ENCODE results near the gene HMGCR.

Gene HMGCR

DNA sequence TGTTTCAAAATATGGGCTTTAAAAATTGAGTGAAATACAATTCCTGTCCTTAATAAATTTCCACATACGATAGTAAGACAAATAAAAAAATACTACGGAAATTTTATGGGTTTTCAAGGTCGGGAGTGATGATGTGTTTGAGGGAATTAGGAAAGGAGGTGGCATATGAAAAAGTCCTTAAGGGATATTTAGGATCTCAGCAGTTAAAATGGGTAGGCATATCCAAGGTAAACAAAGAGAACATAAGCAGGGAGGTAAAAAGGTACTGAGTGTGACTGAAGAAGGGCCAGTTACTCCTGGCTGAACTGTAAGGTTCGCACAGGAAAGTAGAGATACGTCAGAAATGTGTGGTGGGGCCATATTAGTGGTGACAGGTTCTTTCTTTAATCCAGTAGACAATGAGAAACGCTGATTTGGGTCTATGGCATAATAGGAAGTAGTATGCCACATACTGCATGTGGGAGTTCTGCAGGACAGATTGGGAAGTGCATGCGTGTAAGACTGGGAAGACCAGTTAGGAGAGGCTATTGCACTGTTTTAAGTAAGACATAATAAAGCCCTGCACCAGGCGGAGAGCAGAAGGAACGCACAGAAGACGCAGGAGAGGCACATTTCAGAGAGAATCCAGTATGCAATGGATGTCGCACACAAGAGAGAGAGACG, 937 bp upstream of the HMGCR start:
- TF ChIP-seq, protein P1, sequence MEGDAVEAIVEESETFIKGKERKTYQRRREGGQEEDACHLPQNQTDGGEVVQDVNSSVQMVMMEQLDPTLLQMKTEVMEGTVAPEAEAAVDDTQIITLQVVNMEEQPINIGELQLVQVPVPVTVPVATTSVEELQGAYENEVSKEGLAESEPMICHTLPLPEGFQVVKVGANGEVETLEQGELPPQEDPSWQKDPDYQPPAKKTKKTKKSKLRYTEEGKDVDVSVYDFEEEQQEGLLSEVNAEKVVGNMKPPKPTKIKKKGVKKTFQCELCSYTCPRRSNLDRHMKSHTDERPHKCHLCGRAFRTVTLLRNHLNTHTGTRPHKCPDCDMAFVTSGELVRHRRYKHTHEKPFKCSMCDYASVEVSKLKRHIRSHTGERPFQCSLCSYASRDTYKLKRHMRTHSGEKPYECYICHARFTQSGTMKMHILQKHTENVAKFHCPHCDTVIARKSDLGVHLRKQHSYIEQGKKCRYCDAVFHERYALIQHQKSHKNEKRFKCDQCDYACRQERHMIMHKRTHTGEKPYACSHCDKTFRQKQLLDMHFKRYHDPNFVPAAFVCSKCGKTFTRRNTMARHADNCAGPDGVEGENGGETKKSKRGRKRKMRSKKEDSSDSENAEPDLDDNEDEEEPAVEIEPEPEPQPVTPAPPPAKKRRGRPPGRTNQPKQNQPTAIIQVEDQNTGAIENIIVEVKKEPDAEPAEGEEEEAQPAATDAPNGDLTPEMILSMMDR (IDR thresholded peaks at IDR 0.05): no peak

DNA sequence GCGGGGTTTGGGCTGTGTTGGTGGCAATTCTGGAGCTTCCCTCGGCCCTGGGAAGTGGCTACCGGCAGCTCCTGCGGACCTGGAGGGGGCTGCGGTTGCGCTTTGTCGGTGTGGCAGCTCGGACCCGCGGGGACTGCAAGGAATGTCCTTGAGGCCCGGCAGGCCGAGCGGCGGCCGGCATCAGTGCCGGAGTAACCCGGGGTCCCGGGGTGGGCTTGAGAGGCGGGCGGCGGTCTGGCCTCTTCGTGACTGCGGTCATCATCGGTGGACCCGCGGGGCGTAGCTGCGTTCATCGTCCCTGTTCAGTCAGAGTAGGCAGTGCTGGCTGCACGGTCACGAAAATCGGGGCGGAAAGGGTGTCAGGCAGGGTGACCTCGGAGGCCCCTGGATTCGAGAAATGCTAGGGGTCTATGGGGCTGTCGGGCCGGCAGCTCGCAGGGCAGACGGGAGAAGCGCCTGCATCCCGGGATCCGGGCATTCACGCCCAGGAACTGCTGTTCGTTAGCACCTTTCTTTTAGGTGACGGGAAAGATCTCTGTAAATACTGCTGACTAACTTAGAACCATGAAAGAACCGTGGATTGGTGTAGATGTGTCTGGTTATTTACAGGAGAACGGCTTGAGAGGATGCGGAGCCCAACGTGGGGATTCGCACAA, 474 bp downstream of the HMGCR start:
- Histone ChIP-seq H3K27ac (peak overlapping the region; percentile 96), H3K27me3 (no peaks in the 10 kb centered on the region), H3K36me3 (no peaks in the 10 kb centered on the region), H3K9me3 (no peaks in the 10 kb centered on the region), H3K4me1 (ENCODE audit: control insufficient read depth in 1 of 2, insufficient read depth in 1 of 2, low read depth in 1 of 2, low read length in 1 of 2) (peaks cover 33 to 40% of the 10 kb centered on the region in 2 experiments), H3K4me3 (ENCODE audit: low read depth in 1 of 2, low read length in 1 of 2) (peak overlapping the region; percentile 83 to 87)
- TF ChIP-seq, protein P1 (IDR thresholded peaks at IDR 0.05): no peak

More for the DNA sequence above, 937 bp upstream of the HMGCR start:
- no peaks in the 10 kb centered on the region for H3K9me3 ChIP-seq
- H3K4me3 ChIP-seq (ENCODE audit: low read depth in 1 of 2, low read length in 1 of 2): peak overlapping the region; percentile 83 to 87
- no peaks in the 10 kb centered on the region for H3K36me3 ChIP-seq
- H3K4me1 ChIP-seq (ENCODE audit: control insufficient read depth in 1 of 2, insufficient read depth in 1 of 2, low read depth in 1 of 2, low read length in 1 of 2): peaks cover 27 to 33% of the 10 kb centered on the region in 2 experiments
- no peaks in the 10 kb centered on the region for H3K27me3 ChIP-seq
- H3K27ac ChIP-seq: peak overlapping the region; percentile 96

DNA sequence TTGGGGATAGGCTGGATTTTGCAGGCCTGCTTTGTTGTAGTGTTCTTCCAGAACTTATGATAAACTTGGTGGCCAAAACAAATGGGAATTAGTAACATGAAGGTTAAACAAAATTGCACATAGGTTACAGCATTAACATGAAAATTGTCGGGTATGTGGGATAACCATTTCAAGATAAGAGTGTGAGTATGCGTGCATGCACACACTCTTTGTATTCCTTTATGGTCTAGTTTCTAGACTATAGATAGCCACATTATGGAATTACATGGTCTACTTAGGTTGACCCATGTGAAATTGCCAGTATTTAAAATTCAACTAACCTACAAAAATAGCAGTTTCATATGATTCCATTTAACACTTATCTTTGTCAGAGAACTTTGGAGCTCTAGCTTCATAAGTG, 1.4 kb downstream of the HMGCR start:
- H3K4me3 ChIP-seq (ENCODE audit: low read depth in 1 of 2, low read length in 1 of 2): peak overlapping the region; percentile 83 to 87
- H3K4me1 ChIP-seq (ENCODE audit: control insufficient read depth in 1 of 2, insufficient read depth in 1 of 2, low read depth in 1 of 2, low read length in 1 of 2): peaks cover 33 to 40% of the 10 kb centered on the region in 2 experiments
- TF ChIP-seq, protein P1 (IDR thresholded peaks at IDR 0.05): no peak
- no peaks in the 10 kb centered on the region for H3K9me3 ChIP-seq
- H3K36me3 ChIP-seq: peaks cover under 1% of the 10 kb centered on the region
- H3K27me3 ChIP-seq: no peaks in the 10 kb centered on the region
- H3K27ac ChIP-seq: no peak overlapping the region

DNA sequence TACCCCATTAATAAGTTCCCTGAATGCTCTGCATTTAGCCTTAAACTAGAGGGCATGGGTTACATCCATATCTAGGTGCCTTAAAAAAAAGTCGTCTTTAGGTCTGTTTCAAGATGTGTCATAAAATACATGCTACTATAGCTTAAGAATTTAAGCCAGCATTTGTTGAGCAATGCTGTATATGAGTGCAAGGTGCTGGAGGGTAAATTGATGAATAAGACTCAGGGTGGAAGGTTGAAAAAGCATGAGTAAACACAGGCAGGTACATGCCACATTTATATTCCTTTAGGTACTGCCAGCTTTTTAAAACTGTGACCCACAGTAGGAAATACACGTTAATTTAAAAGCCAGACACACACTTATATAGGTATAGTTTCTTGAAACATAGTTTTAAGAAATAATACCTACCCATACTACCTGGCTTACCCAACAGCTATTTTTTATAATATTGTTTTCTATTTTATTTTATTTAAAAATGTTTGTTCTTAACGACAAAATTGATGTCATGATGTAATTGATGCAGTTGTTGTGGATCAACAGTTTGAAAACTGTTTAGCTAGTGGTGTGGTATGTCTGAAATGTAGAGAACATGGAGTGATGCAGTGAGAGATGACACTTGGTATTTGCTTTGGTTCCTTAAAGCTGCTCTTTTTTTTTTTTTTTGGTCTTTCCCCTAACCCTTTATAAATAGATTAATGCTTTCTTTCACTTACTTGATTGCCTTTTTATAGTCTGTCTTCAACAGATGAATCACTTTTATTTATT, 3.9 kb downstream of the HMGCR start:
- TF ChIP-seq, protein P1 (IDR thresholded peaks at IDR 0.05): no peak
- Histone ChIP-seq H3K36me3 (peaks cover 25% of the 10 kb centered on the region), H3K27me3 (no peaks in the 10 kb centered on the region), H3K4me1 (ENCODE audit: control insufficient read depth in 1 of 2, insufficient read depth in 1 of 2, low read depth in 1 of 2, low read length in 1 of 2) (peaks cover 28 to 34% of the 10 kb centered on the region in 2 experiments), H3K27ac (no peak overlapping the region), H3K4me3 (ENCODE audit: low read depth in 1 of 2, low read length in 1 of 2) (no peak overlapping the region), H3K9me3 (no peaks in the 10 kb centered on the region)

DNA sequence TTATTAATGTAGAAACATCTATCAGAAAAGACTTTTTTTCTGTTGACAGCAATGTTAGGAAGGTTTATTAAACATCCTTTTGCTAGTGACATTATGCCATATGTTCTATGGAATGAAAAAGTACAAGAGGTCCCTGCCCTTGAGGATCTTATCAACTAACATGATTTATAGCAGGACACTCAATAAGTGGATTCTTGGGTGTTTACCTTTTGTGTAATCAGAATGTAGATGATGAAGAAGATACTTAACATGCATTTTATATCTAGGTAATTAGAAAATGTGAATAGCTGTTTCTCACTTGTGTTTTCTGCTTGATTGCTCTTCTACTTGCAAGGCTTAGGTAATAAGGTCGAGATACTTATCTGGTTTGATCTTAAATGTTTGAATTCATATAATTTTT, 4.9 kb downstream of the HMGCR start:
- TF ChIP-seq, protein P1 (IDR thresholded peaks at IDR 0.05): no peak
- Histone ChIP-seq H3K27ac (no peak overlapping the region), H3K4me1 (ENCODE audit: control insufficient read depth in 1 of 2, insufficient read depth in 1 of 2, low read depth in 1 of 2, low read length in 1 of 2) (peaks cover 19 to 27% of the 10 kb centered on the region in 2 experiments), H3K36me3 (peaks cover 35% of the 10 kb centered on the region), H3K4me3 (ENCODE audit: low read depth in 1 of 2, low read length in 1 of 2) (no peak overlapping the region), H3K27me3 (no peaks in the 10 kb centered on the region), H3K9me3 (no peaks in the 10 kb centered on the region)
